Vagina (tissue), 2 donors: ENCODE data around the gene SOX1.

Experiments
- CTCF ChIP-seq, 3 experiments: fragments of 450-650 bp in 2 of 3; fragments of 200-600 bp in 1 of 3; sonication (generic) in 1 of 3; IDR thresholded peaks; one replicate each; pipeline ENCODE4 v1.5.1; 2017 to 2019; ENCODE audit warnings: antibody characterized with exemption in 3 of 3, mild to moderate bottlenecking in 2 of 3, moderate library complexity in 2 of 3
- POLR2A ChIP-seq, 2 donors: fragments of 450-650 bp; IDR thresholded peaks; one replicate each; pipeline ENCODE4 v1.6.1; 2017; ENCODE audit warnings: antibody characterized with exemption in 2 of 2, mild to moderate bottlenecking in 2 of 2, moderate library complexity in 2 of 2

DNA sequence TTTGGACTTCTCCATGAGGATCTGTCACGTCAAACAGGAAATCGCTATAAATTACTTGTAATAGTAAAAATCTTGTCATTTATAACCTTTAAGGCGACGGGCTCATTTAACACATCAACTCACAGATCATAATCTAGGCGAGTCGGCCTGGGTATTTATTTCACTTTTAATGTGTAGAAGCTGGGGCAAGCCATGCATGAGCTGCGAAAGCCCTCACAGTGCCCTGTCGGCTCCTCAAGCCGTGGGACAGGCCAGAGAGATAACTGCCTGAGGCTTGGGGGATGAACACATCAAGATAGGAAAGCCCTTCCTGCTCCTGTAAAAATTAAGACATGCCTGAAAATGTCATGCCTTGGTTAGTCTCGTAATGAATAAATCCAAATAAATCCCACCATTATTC is 30.8 kb downstream of the SOX1 start:
- TF ChIP-seq CTCF (IDR thresholded peaks at IDR 0.05) (no peak), POLR2A (IDR thresholded peaks at IDR 0.05) (no peak)
